B cell (primary cell): ENCODE results near the gene SEC14L6. TPM values are rescaled to one million over a fixed set of nuclear protein-coding genes. Genes with fewer than 3 reads are reported as not detected.

Experiments used
- ATAC-seq: fragments of 200-7000 bp; cut with Tn5 transposase; one replicate; pipeline ENCODE4 v1.10.0; 2021; ENCODE audit warnings: low read depth, mild to moderate bottlenecking, moderate number of reproducible peaks, moderate library complexity
- CTCF ChIA-PET: fragments of 350-600 bp; sonication (Branson Sonifier 250); formaldehyde crosslinking; loops from one replicate; lab custom pipeline; 2021; ENCODE audit warnings: antibody characterized with exemption, inconsistent platforms; lab: Charles Lee
- POLR2A ChIA-PET: fragments of 350-600 bp; sonication (Branson Sonifier 250); formaldehyde crosslinking; loops from one replicate; lab custom pipeline; 2021; ENCODE audit warnings: antibody characterized with exemption; lab: Charles Lee
- DNase-seq: peaks from one replicate; pipeline ENCODE4 v3.0.0; 2013
- H2AFZ ChIP-seq: 2 replicates; pipeline ENCODE4 v1.6.1; 2012; ENCODE audit warnings: mild to moderate bottlenecking, low read depth, low read length; ENCODE audit not compliant: insufficient read depth, poor library complexity, severe bottlenecking
- H3K27ac ChIP-seq, 2 donors: 1 replicate in 1 of 2; 2 replicates in 1 of 2; pipeline ENCODE4 v1.5.1; 2012 to 2013; ENCODE audit warnings: low read length in 2 of 2, mild to moderate bottlenecking in 2 of 2, moderate library complexity in 1 of 2
- H3K27me3 ChIP-seq, 4 experiments: fragments of 200-600 bp in 1 of 4; sonication (generic) in 1 of 4; replicated peaks in 1 of 4; 1 replicate in 2 of 4; 2 replicates in 2 of 4; pipeline versions ENCODE4 v1.6.1 to v1.7.0; 2013 to 2016; ENCODE audit warnings: low read length in 3 of 4, mild to moderate bottlenecking in 2 of 4, mixed read lengths in 1 of 4, moderate library complexity in 1 of 4; ENCODE audit not compliant: insufficient read depth in 4 of 4, control insufficient read depth in 3 of 4; ENCODE audit errors: control extremely low read depth in 1 of 4
- H3K36me3 ChIP-seq, 2 experiments: replicated peaks in 1 of 2; 1 replicate in 1 of 2; 2 replicates in 1 of 2; pipeline versions ENCODE4 v1.6.1 to v1.7.1; 2013; ENCODE audit warnings: low read length in 1 of 2; ENCODE audit not compliant: insufficient read depth in 2 of 2, control insufficient read depth in 1 of 2; ENCODE audit errors: control extremely low read depth in 1 of 2, extremely low read depth in 1 of 2
- H3K4me1 ChIP-seq, 2 donors: fragments of 200-600 bp in 1 of 2; sonication (generic) in 1 of 2; 1 replicate in 1 of 2; 2 replicates in 1 of 2; pipeline versions ENCODE4 v1.5.1 to v1.6.1; 2013 to 2017; ENCODE audit warnings: low read length in 2 of 2; ENCODE audit not compliant: control insufficient read depth in 2 of 2, insufficient read depth in 2 of 2
- H3K4me2 ChIP-seq: replicated peaks from 2 replicates; pipeline ENCODE3; 2012; ENCODE audit warnings: mild to moderate bottlenecking, low read depth, low read length; ENCODE audit not compliant: poor library complexity, severe bottlenecking
- H3K4me3 ChIP-seq, 5 experiments: fragments of 200-600 bp in 1 of 5; sonication (generic) in 1 of 5; 1 replicate in 3 of 5; 2 replicates in 2 of 5; pipeline versions ENCODE4 v1.5.1 to v1.7.0; 2011 to 2016; ENCODE audit warnings: low read length in 4 of 5, mild to moderate bottlenecking in 4 of 5, low read depth in 2 of 5, control low read depth in 1 of 5, moderate library complexity in 1 of 5; ENCODE audit not compliant: insufficient read depth in 1 of 5; ENCODE audit errors: control extremely low read depth in 1 of 5, extremely low read depth in 1 of 5
- H3K79me2 ChIP-seq: fragments of 200-600 bp; sonication (generic); one replicate; pipeline ENCODE4 v1.6.0; 2016; ENCODE audit warnings: low read length; ENCODE audit not compliant: control insufficient read depth, insufficient read depth
- H3K9ac ChIP-seq: fragments of 200-600 bp; sonication (generic); 2 replicates; pipeline ENCODE4 v1.6.1; 2017; ENCODE audit warnings: mild to moderate bottlenecking, low read length, moderate library complexity
- H3K9me3 ChIP-seq, 3 donors: one replicate each; pipeline versions ENCODE4 v1.6.1 to v1.7.1; 2013; ENCODE audit warnings: low read length in 2 of 3; ENCODE audit not compliant: control insufficient read depth in 2 of 3, insufficient read depth in 1 of 3; ENCODE audit errors: control extremely low read depth in 1 of 3
- H4K20me1 ChIP-seq: 2 replicates; pipeline ENCODE4 v1.6.0; 2012; ENCODE audit warnings: mild to moderate bottlenecking, low read length; ENCODE audit not compliant: insufficient read depth, control insufficient read depth, poor library complexity, severe bottlenecking
- H3K27ac Mint-ChIP-seq: one replicate; pipeline ENCODE4 v1.8.0; 2021; ENCODE audit warnings: mixed read lengths
- H3K27me3 Mint-ChIP-seq: one replicate; pipeline ENCODE4 v1.8.0; 2021; ENCODE audit warnings: mixed read lengths
- H3K4me1 Mint-ChIP-seq: one replicate; pipeline ENCODE4 v1.8.0; 2021; ENCODE audit warnings: mixed read lengths
- H3K4me3 Mint-ChIP-seq: one replicate; pipeline ENCODE4 v1.8.0; 2021; ENCODE audit warnings: mixed read lengths
- H3K9me3 Mint-ChIP-seq: one replicate; pipeline ENCODE4 v1.8.0; 2022; ENCODE audit warnings: mixed read lengths; ENCODE audit not compliant: insufficient read depth
- EZH2 ChIP-seq: IDR thresholded peaks from 2 replicates; pipeline ENCODE4 v1.6.1; 2012; ENCODE audit warnings: borderline replicate concordance, low read depth, mild to moderate bottlenecking, moderate library complexity, low read length; ENCODE audit not compliant: insufficient read depth, poor library complexity, severe bottlenecking
- WGBS: methylation state at CpG from one replicate; pipeline ENCODE4 v1.1.5; 2013; ENCODE audit warnings: missing lambda C conversion rate; ENCODE audit not compliant: insufficient coverage; 5-methylcytosine and 5-hydroxymethylcytosine counted together
- intact Hi-C: fragments of 100-400 bp; cut with micrococcal nuclease; formaldehyde crosslinking; loops from one replicate; pipeline ENCODE4 v1.10.0; 2022
- polyA plus RNA-seq: library from polyadenylated mRNA; depleted of rRNA; stranded (reverse); fragments of >200 nt; gene quantifications from 2 replicates; pipeline ENCODE4 v1.2.3, GENCODE V29; 2012
- total RNA-seq, 2 donors: library from RNA; stranded (reverse); fragments of 120-200 nt in 1 of 2; gene quantifications; 1 replicate in 1 of 2; 2 replicates in 1 of 2; pipeline versions ENCODE4 v1.2.3 to v1.2.4, GENCODE V29; 2013 to 2022
- TF ChIP-seq, protein P1 (sequence below): fragments of 200-600 bp; IDR thresholded peaks from one replicate; pipeline ENCODE4 v1.8.0; 2022; ENCODE audit warnings: antibody characterized with exemption, mild to moderate bottlenecking

SEC14L6 gene
- total and polyA plus RNA-seq, 2 donors (not counting 1 experiment from before 2014, with no cell fraction given): not detected

DNA sequence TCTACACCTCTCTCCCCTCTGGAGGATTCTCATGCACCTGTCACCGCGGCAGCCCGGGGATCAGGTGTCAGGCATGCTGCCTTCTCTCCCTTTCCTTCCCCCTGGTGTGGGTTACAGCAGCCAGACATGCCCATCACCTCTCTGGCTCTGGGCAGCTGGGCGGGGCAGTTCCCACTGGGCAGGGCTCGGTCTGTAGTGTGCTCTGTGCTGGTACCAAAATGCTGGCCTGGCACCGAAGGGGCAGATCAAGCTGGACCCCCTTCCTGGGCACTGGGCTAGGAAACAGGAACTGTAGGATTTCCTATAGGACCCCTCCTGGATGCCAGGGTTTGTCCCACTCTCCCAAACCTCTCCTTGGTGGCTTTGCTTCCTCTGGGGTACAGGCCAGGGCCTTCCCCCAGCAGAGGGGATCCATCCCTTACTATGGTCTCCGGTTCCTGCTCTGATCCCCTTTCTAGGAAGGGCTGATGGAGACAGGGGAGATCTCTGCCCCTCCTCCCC lies 27.1 kb upstream of the SEC14L6 start:
- ATAC-seq (no peak), DNase-seq (no peak)
- Histone ChIP-seq H4K20me1 (no peaks in the 10 kb centered on the region), H3K4me1 (no peaks in the 10 kb centered on the region), H3K79me2 (no peaks in the 10 kb centered on the region), H3K4me3 (no peak overlapping the region), H3K9me3 (no peaks in the 10 kb centered on the region), H3K27ac (no peak overlapping the region), H2AFZ (no peak overlapping the region), H3K9ac (no peak overlapping the region), H3K27me3 (no peaks in the 10 kb centered on the region), H3K4me2 (no peak overlapping the region), H3K36me3 (peaks cover 0 to 29% of the 10 kb centered on the region in 2 experiments)
- peaks cover 6% of the 10 kb centered on the region for H3K4me1 Mint-ChIP-seq
- WGBS: 75% methylated on average over 6 of the region's 7 CpGs
- H3K9me3 Mint-ChIP-seq: no peaks in the 10 kb centered on the region
- no peaks in the 10 kb centered on the region for H3K27me3 Mint-ChIP-seq
- no peak overlapping the region for H3K27ac Mint-ChIP-seq
- ChIA-PET POLR2A (no interaction called here), CTCF (no interaction called here)
- intact Hi-C loops: no loop called here
- no peak overlapping the region for H3K4me3 Mint-ChIP-seq
- no peak for TF ChIP-seq EZH2
- TF ChIP-seq, protein P1, sequence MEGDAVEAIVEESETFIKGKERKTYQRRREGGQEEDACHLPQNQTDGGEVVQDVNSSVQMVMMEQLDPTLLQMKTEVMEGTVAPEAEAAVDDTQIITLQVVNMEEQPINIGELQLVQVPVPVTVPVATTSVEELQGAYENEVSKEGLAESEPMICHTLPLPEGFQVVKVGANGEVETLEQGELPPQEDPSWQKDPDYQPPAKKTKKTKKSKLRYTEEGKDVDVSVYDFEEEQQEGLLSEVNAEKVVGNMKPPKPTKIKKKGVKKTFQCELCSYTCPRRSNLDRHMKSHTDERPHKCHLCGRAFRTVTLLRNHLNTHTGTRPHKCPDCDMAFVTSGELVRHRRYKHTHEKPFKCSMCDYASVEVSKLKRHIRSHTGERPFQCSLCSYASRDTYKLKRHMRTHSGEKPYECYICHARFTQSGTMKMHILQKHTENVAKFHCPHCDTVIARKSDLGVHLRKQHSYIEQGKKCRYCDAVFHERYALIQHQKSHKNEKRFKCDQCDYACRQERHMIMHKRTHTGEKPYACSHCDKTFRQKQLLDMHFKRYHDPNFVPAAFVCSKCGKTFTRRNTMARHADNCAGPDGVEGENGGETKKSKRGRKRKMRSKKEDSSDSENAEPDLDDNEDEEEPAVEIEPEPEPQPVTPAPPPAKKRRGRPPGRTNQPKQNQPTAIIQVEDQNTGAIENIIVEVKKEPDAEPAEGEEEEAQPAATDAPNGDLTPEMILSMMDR: no peak

- Histone ChIP-seq H3K27ac (no peak overlapping the region), H3K27me3 (peaks cover 0 to 3% (median 0%) of the 10 kb centered on the region in 4 experiments), H3K4me3 (no peak overlapping the region), H4K20me1 (no peaks in the 10 kb centered on the region), H3K9ac (no peak overlapping the region), H3K4me1 (no peaks in the 10 kb centered on the region), H3K4me2 (no peak overlapping the region), H3K9me3 (no peaks in the 10 kb centered on the region), H2AFZ (no peak overlapping the region), H3K79me2 (no peaks in the 10 kb centered on the region), H3K36me3 (peaks cover 0 to 23% of the 10 kb centered on the region in 2 experiments)
- ATAC-seq (no peak), DNase-seq (no peak)
- POLR2A ChIA-PET: no interaction called here
- TF ChIP-seq, protein P1: no peak
- TF ChIP-seq EZH2: no peak
- CTCF ChIA-PET: no interaction called here
- H3K27ac Mint-ChIP-seq: no peak overlapping the region
- peaks cover 5% of the 10 kb centered on the region for H3K27me3 Mint-ChIP-seq
- peaks cover 6% of the 10 kb centered on the region for H3K4me1 Mint-ChIP-seq
- 70% methylated on average over 12 of the region's 12 CpGs for WGBS
- intact Hi-C loops: no loop called here
- H3K4me3 Mint-ChIP-seq: no peak overlapping the region
- H3K9me3 Mint-ChIP-seq: no peaks in the 10 kb centered on the region
Observed at GRCh38 chr22:30572840-30573593, 26.5 kb upstream of the SEC14L6 start.
